H1 (cell line): ENCODE results near the gene SPATA6L. TPM values are rescaled to one million over a fixed set of nuclear protein-coding genes. Genes with fewer than 3 reads are reported as not detected.

Experiments used
- BCL11A ChIP-seq, 2 experiments: IDR thresholded peaks; one replicate each; pipeline ENCODE4 v1.6.1; 2011; ENCODE audit warnings: low read depth in 2 of 2, low read length in 2 of 2, mild to moderate bottlenecking in 2 of 2
- JUND ChIP-seq: IDR thresholded peaks from 2 replicates; pipeline ENCODE4 v1.6.1; 2011; ENCODE audit warnings: mild to moderate bottlenecking, improper control_type of control experiment, low read length
- SRF ChIP-seq: IDR thresholded peaks from 2 replicates; pipeline ENCODE4 v1.6.1; 2011; ENCODE audit warnings: mild to moderate bottlenecking, low read depth, low read length, moderate library complexity
- polyA plus RNA-seq, 7 experiments: library from polyadenylated mRNA; depleted of rRNA in 3 of 7; stranded (reverse) in 5 of 7; unstranded in 2 of 7; fragments of >200 nt in 5 of 7; fragments of 200-250 nt in 2 of 7; gene quantifications; 1 replicate in 5 of 7; 2 replicates in 1 of 7; 4 replicates in 1 of 7; pipeline versions ENCODE4 v1.2.1 to v1.2.3, GENCODE V29; 2011 to 2013; ENCODE audit warnings: missing spikeins in 2 of 7, mixed read lengths in 2 of 7
- total RNA-seq: library from RNA; stranded (reverse); fragmentation: NEBNext Ultra II Directional; extraction: Animal tissue kit (Norgen Biotek cat#: 25700); gene quantifications from 2 replicates; pipeline ENCODE4 v1.2.1, GENCODE V29; 2021

SPATA6L gene
- total and polyA plus RNA-seq, 2 of the 8 experiments (the other 6 are each of a cell fraction or from before 2014, with no cell fraction given) = 0.57 to 1.1 TPM

- TF ChIP-seq BCL11A (IDR thresholded peaks at IDR 0.05; ENCODE audit: low read depth in 2 of 2, low read length in 2 of 2) (no peak), JUND (no peak), SRF (no peak)
- TF ChIP-seq, all 59 proteins: peak for 0
These were observed 112.3 kb downstream of the SPATA6L start (continued) for GRCh38 chr9:4553951-4554381.
